HEK293 (cell line): ENCODE measurements around the gene GLRX.

Source experiments
- CTCF ChIA-PET: fragments of 350-600 bp; formaldehyde crosslinking; extraction: SDS; loops from one replicate; lab custom pipeline; 2021; ENCODE audit warnings: antibody characterized with exemption; lab: Yijun Ruan, JAX
- POLR2A ChIA-PET: fragments of 300-600 bp; formaldehyde crosslinking; extraction: SDS; loops from one replicate; lab custom pipeline; 2020; ENCODE audit warnings: antibody characterized with exemption, inconsistent platforms; lab: Yijun Ruan, JAX
- H3K27ac ChIP-seq: fragments of 200-500 bp; sonication (Bioruptor generic); 2 replicates; pipeline ENCODE4 v1.5.1; 2014; ENCODE audit warnings: low read depth, low read length, control low read depth, inconsistent platforms; ENCODE audit errors: extremely low read depth
- H3K36me3 ChIP-seq, 2 experiments: fragments of 200-500 bp in 1 of 2; sonication (Bioruptor generic) in 1 of 2; 1 replicate in 1 of 2; 2 replicates in 1 of 2; pipeline ENCODE4 v1.5.1; 2014 to 2017; ENCODE audit warnings: inconsistent platforms in 2 of 2, low read length in 2 of 2; ENCODE audit not compliant: control insufficient read depth in 2 of 2, insufficient read depth in 1 of 2
- H3K4me1 ChIP-seq: fragments of 200-500 bp; sonication (Bioruptor generic); 2 replicates; pipeline ENCODE4 v1.5.1; 2014; ENCODE audit warnings: mild to moderate bottlenecking, low read length, inconsistent platforms; ENCODE audit not compliant: control insufficient read depth, insufficient read depth
- H3K4me3 ChIP-seq: 2 replicates; pipeline ENCODE4 v1.5.1; 2011; ENCODE audit warnings: low read depth, mild to moderate bottlenecking, control low read depth, low read length, moderate library complexity
- H3K9me3 ChIP-seq: fragments of 200-500 bp; sonication (Bioruptor generic); 2 replicates; pipeline ENCODE4 v1.5.1; 2014; ENCODE audit warnings: low read depth, low read length, inconsistent platforms; ENCODE audit not compliant: control insufficient read depth, insufficient read depth
- BCL11B ChIP-seq: fragments of 450-650 bp; formaldehyde crosslinking; IDR thresholded peaks from 2 replicates; pipeline ENCODE4 v1.5.1; 2016; ENCODE audit warnings: low read depth, missing biosample characterization, missing genetic modification characterization
- BCL6B ChIP-seq: fragments of 450-650 bp; formaldehyde crosslinking; IDR thresholded peaks from 2 replicates; pipeline ENCODE4 v1.5.1; 2017; ENCODE audit warnings: missing biosample characterization, missing genetic modification characterization
- MEIS1 ChIP-seq: sonication (generic); formaldehyde crosslinking; IDR thresholded peaks from 2 replicates; pipeline ENCODE4 v1.8.1; 2022; ENCODE audit warnings: missing genetic modification reagents, mild to moderate bottlenecking, borderline replicate concordance
- OSR2 ChIP-seq: fragments of 450-650 bp; formaldehyde crosslinking; IDR thresholded peaks from 2 replicates; pipeline ENCODE4 v1.5.1; 2016; ENCODE audit warnings: missing biosample characterization, missing genetic modification characterization
- PBX3 ChIP-seq: sonication (generic); formaldehyde crosslinking; IDR thresholded peaks from 2 replicates; pipeline ENCODE4 v1.8.1; 2022; ENCODE audit warnings: mild to moderate bottlenecking, moderate library complexity, missing genetic modification reagents
- REST ChIP-seq: fragments of 450-650 bp; formaldehyde crosslinking; IDR thresholded peaks from 2 replicates; pipeline ENCODE4 v1.5.1; 2016; ENCODE audit warnings: missing biosample characterization, missing genetic modification characterization
- SALL2 ChIP-seq: fragments of 450-650 bp; formaldehyde crosslinking; IDR thresholded peaks from 2 replicates; pipeline ENCODE4 v1.5.0; 2017; ENCODE audit warnings: missing biosample characterization, mild to moderate bottlenecking, missing genetic modification characterization, borderline replicate concordance
- SCRT1 ChIP-seq: fragments of 450-650 bp; formaldehyde crosslinking; IDR thresholded peaks from 2 replicates; pipeline ENCODE4 v1.5.1; 2016; ENCODE audit warnings: missing biosample characterization, missing genetic modification characterization, borderline replicate concordance
- SCRT2 ChIP-seq: fragments of 450-650 bp; formaldehyde crosslinking; IDR thresholded peaks from 2 replicates; pipeline ENCODE4 v1.5.1; 2016; ENCODE audit warnings: missing biosample characterization, missing genetic modification characterization
- YY2 ChIP-seq: fragments of 450-650 bp; formaldehyde crosslinking; IDR thresholded peaks from 2 replicates; pipeline ENCODE4 v1.5.1; 2016; ENCODE audit warnings: missing biosample characterization, missing genetic modification characterization
- ZBTB17 ChIP-seq: fragments of 450-650 bp; formaldehyde crosslinking; IDR thresholded peaks from 2 replicates; pipeline ENCODE4 v1.5.1; 2016; ENCODE audit warnings: missing biosample characterization, missing genetic modification characterization
- ZFHX2 ChIP-seq: fragments of 450-650 bp; formaldehyde crosslinking; conservative IDR thresholded peaks from 2 replicates; pipeline ENCODE4 v1.5.1; 2016; ENCODE audit warnings: missing biosample characterization, missing genetic modification characterization
- ZFP41 ChIP-seq: fragments of 450-650 bp; formaldehyde crosslinking; IDR thresholded peaks from 2 replicates; pipeline ENCODE4 v1.5.1; 2016; ENCODE audit warnings: missing biosample characterization, missing genetic modification characterization, borderline replicate concordance
- ZNF10 ChIP-seq: fragments of 450-650 bp; formaldehyde crosslinking; IDR thresholded peaks from 2 replicates; pipeline ENCODE4 v1.5.1; 2017; ENCODE audit warnings: missing biosample characterization, missing genetic modification characterization
- ZNF19 ChIP-seq: fragments of 450-650 bp; formaldehyde crosslinking; IDR thresholded peaks from 2 replicates; pipeline ENCODE4; 2016; ENCODE audit warnings: missing biosample characterization, missing genetic modification characterization, low read depth
- ZNF239 ChIP-seq: fragments of 450-650 bp; formaldehyde crosslinking; IDR thresholded peaks from 2 replicates; pipeline ENCODE4 v1.5.1; 2016; ENCODE audit warnings: missing biosample characterization, missing genetic modification characterization
- ZNF24 ChIP-seq: fragments of 450-650 bp; formaldehyde crosslinking; IDR thresholded peaks from 2 replicates; pipeline ENCODE4 v1.5.1; 2016; ENCODE audit warnings: missing biosample characterization, missing genetic modification characterization
- ZNF366 ChIP-seq: fragments of 450-650 bp; formaldehyde crosslinking; conservative IDR thresholded peaks from 2 replicates; pipeline ENCODE4 v1.5.1; 2016; ENCODE audit warnings: missing biosample characterization, missing genetic modification characterization
- ZNF398 ChIP-seq: fragments of 450-650 bp; formaldehyde crosslinking; IDR thresholded peaks from 2 replicates; pipeline ENCODE4 v1.5.1; 2017; ENCODE audit warnings: missing biosample characterization, missing genetic modification characterization
- ZNF560 ChIP-seq: fragments of 450-650 bp; formaldehyde crosslinking; IDR thresholded peaks from 2 replicates; pipeline ENCODE4 v1.5.1; 2017; ENCODE audit warnings: missing biosample characterization, missing genetic modification characterization, borderline replicate concordance
- ZNF571 ChIP-seq: fragments of 450-650 bp; formaldehyde crosslinking; IDR thresholded peaks from 2 replicates; pipeline ENCODE4 v1.5.0; 2017; ENCODE audit warnings: missing biosample characterization, missing genetic modification characterization
- ZNF580 ChIP-seq: fragments of 450-650 bp; formaldehyde crosslinking; IDR thresholded peaks from 2 replicates; pipeline ENCODE4 v1.5.1; 2016; ENCODE audit warnings: missing biosample characterization, missing genetic modification characterization
- ZXDB ChIP-seq: fragments of 450-650 bp; formaldehyde crosslinking; IDR thresholded peaks from 2 replicates; pipeline ENCODE4 v1.5.1; 2016; ENCODE audit warnings: missing biosample characterization, missing genetic modification characterization

The GLRX gene

GRCh38 chr5:95835682-95836385 lies 13.3 kb upstream of the GLRX start:
- Histone ChIP-seq H3K9me3 (no peaks in the 10 kb centered on the region), H3K36me3 (no peaks in the 10 kb centered on the region; a peak in 1 of 3 replicates), H3K27ac (no peak overlapping the region), H3K4me1 (peaks cover 7% of the 10 kb centered on the region), H3K4me3 (no peak overlapping the region)
- ChIA-PET POLR2A (interaction anchor here (2.1 kb wide), 1 partner anchor 13 kb away, joined by 31 read pairs; the partner anchor contains the start of gene GLRX), CTCF (interaction anchor here (0.7 to 3.6 kb wide), 7 partner anchors 12 to 191 kb away, joined by 3 to 22 read pairs (median 4); no protein-coding TSS in a partner anchor)
- TF ChIP-seq ZNF239 (no peak), SCRT2 (tag by site-specific recombination) (peak; percentile 90), BCL6B (tag by site-specific recombination) (no peak), ZNF366 (tag by site-specific recombination) (peak; percentile 48), ZBTB17 (tag by site-specific recombination) (0 out of 2 replicates have a peak, but pooled peaks have one; percentile 34), SCRT1 (tag by site-specific recombination) (peak; percentile 69; the same call in 1 of the 2 replicates), ZNF398 (tag by site-specific recombination) (peak; percentile 34; the same call in 1 of the 2 replicates)

GRCh38 chr5:95832664-95833063 lies 10.1 kb upstream of the GLRX start:
- CTCF ChIA-PET: interaction anchor here (1.3 to 2.5 kb wide), 2 partner anchors 9 to 51 kb away, joined by 4 to 11 read pairs; no protein-coding TSS in a partner anchor
- Histone ChIP-seq H3K36me3 (no peaks in the 10 kb centered on the region; a peak in 1 of 3 replicates), H3K9me3 (no peaks in the 10 kb centered on the region), H3K27ac (no peak overlapping the region), H3K4me1 (peaks cover 7% of the 10 kb centered on the region), H3K4me3 (no peak overlapping the region)
- POLR2A ChIA-PET: no interaction called here
- TF ChIP-seq ZNF560 (tag by site-specific recombination) (no peak), ZBTB17 (tag by site-specific recombination) (no peak), ZNF19 (tag by site-specific recombination) (no peak), ZFP41 (tag by site-specific recombination) (no peak), ZNF24 (tag by site-specific recombination) (no peak), PBX3 (CRISPR knock-in tag) (no peak), SALL2 (no peak)

- H3K9me3 ChIP-seq: no peaks in the 10 kb centered on the region
- no peaks in the 10 kb centered on the region for H3K36me3 ChIP-seq
- ChIA-PET POLR2A (no interaction called here), CTCF (interaction anchor here (2.5 kb wide), 1 partner anchor 49 kb away, joined by 11 read pairs; no protein-coding TSS in a partner anchor)
- no peak overlapping the region for H3K4me3 ChIP-seq
- peaks cover 4% of the 10 kb centered on the region; the same call in 1 of the 2 replicates for H3K4me1 ChIP-seq
- H3K27ac ChIP-seq: no peak overlapping the region
- TF ChIP-seq ZXDB (tag by site-specific recombination): no peak
- TF ChIP-seq ZNF571 (tag by site-specific recombination): no peak
- no peak for TF ChIP-seq YY2 (tag by site-specific recombination)
- no peak for TF ChIP-seq BCL11B (tag by site-specific recombination)
- TF ChIP-seq ZFHX2 (tag by site-specific recombination): no peak
- TF ChIP-seq MEIS1 (CRISPR knock-in tag): no peak
- TF ChIP-seq ZNF10: no peak
- no peak for TF ChIP-seq OSR2 (tag by site-specific recombination)
- TF ChIP-seq ZNF580 (tag by site-specific recombination): no peak
- TF ChIP-seq REST (tag by site-specific recombination): no peak
Observed at GRCh38 chr5:95830226-95830625, 7.7 kb upstream of the GLRX start.
